Ascending aorta (tissue), 2 donors: Measurements from ENCODE around the gene CIAO2B. TPM values are rescaled to one million over a fixed set of nuclear protein-coding genes. Genes with fewer than 3 reads are reported as not detected.
A peak's percentile ranks its signal among the peaks of the same experiment; 100 is the strongest.

Source experiments
- DNase-seq, 2 donors: peaks; one replicate each; pipeline ENCODE4 v3.0.0-alpha.2; 2019; ENCODE audit warnings: low spot score in 2 of 2
- H3K27ac ChIP-seq, 2 donors: fragments of 200-600 bp; sonication (generic); one replicate each; pipeline ENCODE4 v1.5.1; 2016 to 2017; ENCODE audit warnings: mild to moderate bottlenecking in 1 of 2
- H3K27me3 ChIP-seq: fragments of 200-600 bp; sonication (generic); one replicate; pipeline ENCODE4 v1.5.1; 2017
- H3K36me3 ChIP-seq, 2 donors: fragments of 200-600 bp; sonication (generic); one replicate each; pipeline ENCODE4 v1.5.1; 2016
- H3K4me1 ChIP-seq, 2 donors: fragments of 200-600 bp; sonication (generic); one replicate each; pipeline ENCODE4 v1.5.1; 2016 to 2017; ENCODE audit warnings: mild to moderate bottlenecking in 1 of 2
- H3K4me3 ChIP-seq, 2 donors: fragments of 200-600 bp; sonication (generic); one replicate each; pipeline ENCODE4 v1.5.1; 2016 to 2017; ENCODE audit warnings: mild to moderate bottlenecking in 1 of 2
- H3K9me3 ChIP-seq, 2 donors: fragments of 200-600 bp; sonication (generic); one replicate each; pipeline ENCODE4 v1.5.1; 2016
- intact Hi-C: fragments of 100-400 bp; cut with DNase I; formaldehyde crosslinking; loops from one replicate; pipeline ENCODE4 v1.15.1; 2023
- total RNA-seq: library from RNA; depleted of rRNA; stranded (reverse); fragments of >200 nt; gene quantifications from one replicate; pipeline ENCODE4 v1.1.0, GENCODE V29; 2016
- TF ChIP-seq, protein P1 (sequence below), 3 experiments: fragments of 200-600 bp in 2 of 3; fragments of 450-650 bp in 1 of 3; sonication (generic) in 2 of 3; IDR thresholded peaks; one replicate each; pipeline ENCODE4 v1.5.1; 2016 to 2019; ENCODE audit warnings: antibody characterized with exemption in 3 of 3, mild to moderate bottlenecking in 1 of 3, moderate library complexity in 1 of 3

Gene CIAO2B
- total RNA-seq, 1 donor from 2014 or later: 255 TPM

DNA sequence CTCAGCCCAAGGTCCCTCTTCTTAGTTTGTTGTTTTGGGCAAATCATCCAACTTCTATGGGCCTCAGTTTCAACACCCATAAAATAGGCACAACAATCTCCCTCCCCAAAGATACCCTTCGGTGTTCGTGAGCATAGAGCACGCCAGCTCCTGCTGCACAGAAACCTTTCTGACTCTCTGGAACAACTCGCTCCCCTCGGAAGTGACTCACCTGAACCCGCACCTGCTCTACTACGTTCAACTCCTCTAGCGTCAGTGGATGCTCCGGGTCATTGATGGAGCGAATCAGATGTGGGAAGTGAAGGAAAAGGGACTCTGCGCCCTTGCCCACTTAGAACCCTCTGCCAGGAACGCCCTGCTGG, 445 bp downstream of the CIAO2B start:
- Histone ChIP-seq H3K27ac (peak overlapping the region; percentile 90 to 95), H3K9me3 (no peaks in the 10 kb centered on the region), H3K27me3 (no peaks in the 10 kb centered on the region), H3K4me1 (peaks cover 17 to 24% of the 10 kb centered on the region in 2 donors), H3K36me3 (peaks cover 0 to 11% of the 10 kb centered on the region in 2 donors), H3K4me3 (peak overlapping the region; percentile 87 to 94)
- intact Hi-C loops: loop anchor here (1.0 kb wide), 1 partner anchor 8 kb away; the partner anchor contains the start of gene RRAD
- DNase-seq: no peak
- TF ChIP-seq, protein P1, sequence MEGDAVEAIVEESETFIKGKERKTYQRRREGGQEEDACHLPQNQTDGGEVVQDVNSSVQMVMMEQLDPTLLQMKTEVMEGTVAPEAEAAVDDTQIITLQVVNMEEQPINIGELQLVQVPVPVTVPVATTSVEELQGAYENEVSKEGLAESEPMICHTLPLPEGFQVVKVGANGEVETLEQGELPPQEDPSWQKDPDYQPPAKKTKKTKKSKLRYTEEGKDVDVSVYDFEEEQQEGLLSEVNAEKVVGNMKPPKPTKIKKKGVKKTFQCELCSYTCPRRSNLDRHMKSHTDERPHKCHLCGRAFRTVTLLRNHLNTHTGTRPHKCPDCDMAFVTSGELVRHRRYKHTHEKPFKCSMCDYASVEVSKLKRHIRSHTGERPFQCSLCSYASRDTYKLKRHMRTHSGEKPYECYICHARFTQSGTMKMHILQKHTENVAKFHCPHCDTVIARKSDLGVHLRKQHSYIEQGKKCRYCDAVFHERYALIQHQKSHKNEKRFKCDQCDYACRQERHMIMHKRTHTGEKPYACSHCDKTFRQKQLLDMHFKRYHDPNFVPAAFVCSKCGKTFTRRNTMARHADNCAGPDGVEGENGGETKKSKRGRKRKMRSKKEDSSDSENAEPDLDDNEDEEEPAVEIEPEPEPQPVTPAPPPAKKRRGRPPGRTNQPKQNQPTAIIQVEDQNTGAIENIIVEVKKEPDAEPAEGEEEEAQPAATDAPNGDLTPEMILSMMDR (IDR thresholded peaks at IDR 0.05): no peak

DNA sequence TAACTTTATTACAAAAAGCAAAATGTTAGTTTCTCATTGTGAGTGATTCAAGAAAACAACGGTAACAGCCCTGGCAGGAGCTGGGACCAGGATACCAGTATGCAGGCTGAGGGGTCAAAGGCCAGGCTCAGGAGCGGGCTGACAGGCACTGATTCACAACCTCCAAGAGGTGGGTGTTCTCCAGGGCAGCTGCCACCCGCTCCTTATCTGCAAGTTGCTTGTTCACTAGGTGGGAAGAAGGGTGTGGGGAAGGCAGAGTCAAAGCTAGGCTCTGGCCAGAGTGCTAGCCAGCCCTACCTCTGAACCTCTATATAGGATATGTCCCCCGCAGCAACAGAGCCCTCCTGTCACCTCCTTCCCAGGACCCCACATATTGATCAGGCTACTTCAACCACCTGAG, 2.1 kb downstream of the CIAO2B start:
- H3K4me1 ChIP-seq: peaks cover 21 to 38% of the 10 kb centered on the region in 2 donors
- DNase-seq: no peak
- no peaks in the 10 kb centered on the region for H3K9me3 ChIP-seq
- intact Hi-C loops: no loop called here
- no peaks in the 10 kb centered on the region for H3K27me3 ChIP-seq
- TF ChIP-seq, protein P1 (IDR thresholded peaks at IDR 0.05): no peak
- H3K4me3 ChIP-seq: no peak overlapping the region
- H3K27ac ChIP-seq: no peak overlapping the region
- H3K36me3 ChIP-seq: peaks cover 0 to 5% of the 10 kb centered on the region in 2 donors

DNA sequence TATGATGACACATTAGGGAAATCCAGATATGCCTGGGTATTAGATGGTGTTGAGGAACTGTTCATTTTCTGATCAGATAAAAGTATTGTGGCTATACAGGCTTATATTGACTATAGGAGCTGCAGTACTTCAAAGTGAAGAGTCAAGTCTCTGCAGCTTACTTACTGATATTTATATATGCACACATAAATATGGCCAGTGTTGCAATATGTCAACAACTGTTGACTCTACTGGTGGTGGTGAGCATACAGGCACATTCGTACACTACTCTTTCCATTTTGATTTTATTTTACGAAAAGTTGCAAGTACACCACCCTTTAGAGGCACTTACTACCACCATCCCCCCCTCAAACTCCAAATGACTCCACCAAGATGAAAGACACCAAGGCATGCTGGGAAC, 2.5 kb downstream of the CIAO2B start:
- Histone ChIP-seq H3K36me3 (peaks cover 0 to 5% of the 10 kb centered on the region in 2 donors), H3K9me3 (no peaks in the 10 kb centered on the region), H3K27ac (no peak overlapping the region), H3K4me3 (no peak overlapping the region), H3K4me1 (peaks cover 26 to 42% of the 10 kb centered on the region in 2 donors), H3K27me3 (no peaks in the 10 kb centered on the region)
- intact Hi-C loops: no loop called here
- TF ChIP-seq, protein P1 (IDR thresholded peaks at IDR 0.05): no peak
- no peak for DNase-seq

DNA sequence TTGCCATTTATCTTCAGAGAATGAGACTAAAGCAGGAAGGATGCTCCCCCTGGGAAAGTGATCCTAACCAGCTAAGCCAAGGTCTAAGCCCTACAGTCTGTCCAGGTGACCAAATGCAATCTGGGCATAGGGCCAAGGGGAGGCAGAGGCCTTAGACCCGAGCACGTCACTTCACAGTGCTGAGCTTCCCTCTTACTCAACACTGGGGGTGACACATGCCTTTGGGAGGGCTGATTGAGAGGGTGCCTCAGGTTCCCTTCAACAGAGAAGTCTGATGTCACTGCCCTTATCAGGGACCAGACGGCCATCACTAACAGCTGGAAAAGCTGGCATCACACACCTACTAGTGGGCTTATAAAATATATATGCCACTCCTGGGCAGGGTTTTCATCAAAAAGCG, 4.0 kb downstream of the CIAO2B start:
- no peaks in the 10 kb centered on the region for H3K9me3 ChIP-seq
- peaks cover 0 to 5% of the 10 kb centered on the region in 2 donors for H3K36me3 ChIP-seq
- H3K4me1 ChIP-seq: peaks cover 23 to 39% of the 10 kb centered on the region in 2 donors
- intact Hi-C loops: no loop called here
- no peaks in the 10 kb centered on the region for H3K27me3 ChIP-seq
- TF ChIP-seq, protein P1 (IDR thresholded peaks at IDR 0.05): no peak
- no peak for DNase-seq
- H3K4me3 ChIP-seq: no peak overlapping the region
- no peak overlapping the region for H3K27ac ChIP-seq

DNA sequence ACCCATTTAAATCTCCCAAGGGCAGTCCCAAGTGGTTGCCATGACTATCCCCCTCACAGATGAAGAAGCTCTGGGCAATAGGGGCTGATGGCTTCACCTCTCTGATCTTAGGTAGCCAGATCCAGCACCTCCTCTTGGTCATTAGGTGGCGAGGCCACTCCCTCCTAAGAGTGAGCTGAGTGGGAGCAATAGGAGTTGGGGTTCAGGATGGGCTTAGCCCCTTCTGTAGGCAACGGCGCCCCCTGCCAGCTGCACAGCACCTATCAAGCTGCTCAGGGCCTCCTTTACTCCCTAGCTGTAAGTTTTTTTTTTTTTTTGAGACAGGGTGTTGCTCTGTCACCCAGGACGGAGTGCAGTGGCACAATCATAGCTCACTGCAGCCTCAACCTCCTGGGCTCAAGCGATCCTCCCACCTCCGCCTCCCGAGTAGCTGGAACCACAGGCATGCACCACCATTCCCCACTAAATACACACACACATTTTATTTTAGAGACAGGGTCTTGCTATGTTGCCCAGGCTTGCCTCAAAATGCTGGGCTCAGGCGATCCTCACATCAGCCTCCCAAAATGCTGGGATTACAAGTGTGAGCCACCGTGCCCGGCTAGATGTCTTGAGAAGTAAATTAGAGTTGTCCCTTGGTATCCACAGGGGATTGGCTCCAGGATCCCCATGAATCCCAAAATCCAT, 5.4 kb downstream of the CIAO2B start:
- H3K4me1 ChIP-seq: peaks cover 29 to 42% of the 10 kb centered on the region in 2 donors
- H3K36me3 ChIP-seq: peaks cover 0 to 5% of the 10 kb centered on the region in 2 donors
- TF ChIP-seq, protein P1 (IDR thresholded peaks at IDR 0.05): peak in 2 of 3 experiments; percentile 35 to 36
- no peaks in the 10 kb centered on the region for H3K9me3 ChIP-seq
- intact Hi-C loops: loop anchor here (5.0 to 10.0 kb wide), 3 partner anchors 47 to 1016 kb away; partner anchors contain the start of genes CMTM4, LCAT and PDP2
- DNase-seq: no peak
- peak overlapping the region; percentile 27 to 28 for H3K27ac ChIP-seq
- no peak overlapping the region for H3K4me3 ChIP-seq
- H3K27me3 ChIP-seq: no peaks in the 10 kb centered on the region
